ENCODE measurements around the gene MAP4K1. TPM values are rescaled to one million over a fixed set of nuclear protein-coding genes. Genes with fewer than 3 reads are reported as not detected.
"Not testable (repeated sequence)": the region's sequence is repeated elsewhere in the genome, so short reads cannot be mapped to it uniquely, and the experiment has no call there.

The MAP4K1 gene
- total RNA-seq, 2 donors from 2014 or later, result 12.3 to 17.8 TPM

- no peaks in the 10 kb centered on the region for H3K9me3 ChIP-seq (ENCODE audit: control insufficient read depth, low read length)
- no peak overlapping the region for H3K27ac ChIP-seq (ENCODE audit: low read depth, low read length)
- WGBS, 2 experiments (ENCODE audit: insufficient coverage in 1 of 2, insufficient read length in 1 of 2), result 86 to 92% methylated on average over 6 to 14 of the region's 14 CpGs
- no peak overlapping the region for H3K4me3 ChIP-seq (ENCODE audit: low read length)
- H3K9ac ChIP-seq (ENCODE audit: extremely low read depth, low read length, poor library complexity, severe bottlenecking), result no peak overlapping the region
- H3K27ac Mint-ChIP-seq, result no peak overlapping the region
- H3K9me3 Mint-ChIP-seq, result no peaks in the 10 kb centered on the region
- no peaks in the 10 kb centered on the region for H3K36me3 ChIP-seq (ENCODE audit: control insufficient read depth, insufficient read depth, low read length)
- DNase-seq, result no peak
- no peaks in the 10 kb centered on the region for H3K27me3 Mint-ChIP-seq (ENCODE audit: insufficient read depth)
- no peaks in the 10 kb centered on the region for H3K4me1 ChIP-seq (ENCODE audit: control insufficient read depth, insufficient read depth, low read length)
- TF ChIP-seq CTCF (conservative IDR thresholded peaks at IDR 0.05), result no peak
- no peaks in the 10 kb centered on the region for H3K36me3 Mint-ChIP-seq (ENCODE audit: low read depth)
- no peaks in the 10 kb centered on the region for H3K4me1 Mint-ChIP-seq
- H3K4me3 Mint-ChIP-seq, result no peak overlapping the region
- H3K27me3 ChIP-seq (ENCODE audit: control insufficient read depth, insufficient read depth, low read length, poor library complexity, severe bottlenecking), result no peaks in the 10 kb centered on the region
Measured at GRCh38 chr19:38583219-38583984, 34.4 kb downstream of the MAP4K1 start.

- TF ChIP-seq CTCF (conservative IDR thresholded peaks at IDR 0.05), result no peak
Measured at GRCh38 chr19:38580080-38580479, 37.7 kb downstream of the MAP4K1 start.

DNA sequence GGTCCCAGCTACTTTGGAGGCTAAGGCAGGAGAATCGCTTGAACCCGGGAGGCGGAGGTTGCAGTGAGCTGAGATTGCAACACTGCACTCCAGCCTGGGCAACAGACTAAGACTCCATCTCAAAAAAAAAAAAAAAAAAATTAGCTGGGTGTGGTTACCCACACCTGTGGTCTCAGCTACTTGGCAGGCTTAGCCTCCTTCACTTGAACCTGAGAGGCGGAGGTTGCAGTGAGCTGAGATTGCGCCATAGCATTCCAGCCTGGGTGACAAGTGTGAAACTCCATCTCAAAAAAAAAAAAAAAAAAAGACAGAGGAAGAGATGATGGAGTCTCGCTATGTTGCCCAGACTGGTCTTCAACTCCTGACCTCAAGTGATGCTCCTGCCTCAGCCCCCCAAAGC, 38.4 kb downstream of the MAP4K1 start:
- H3K9me3 ChIP-seq (ENCODE audit: control insufficient read depth, low read length); H3K36me3 Mint-ChIP-seq (ENCODE audit: low read depth); H3K27ac ChIP-seq (ENCODE audit: low read depth, low read length); H3K27me3 Mint-ChIP-seq (ENCODE audit: insufficient read depth); H3K9ac ChIP-seq (ENCODE audit: extremely low read depth, low read length, poor library complexity, severe bottlenecking); DNase-seq; H3K4me1 ChIP-seq (ENCODE audit: control insufficient read depth, insufficient read depth, low read length); H3K27ac Mint-ChIP-seq; H3K4me3 ChIP-seq (ENCODE audit: low read length); H3K27me3 ChIP-seq (ENCODE audit: control insufficient read depth, insufficient read depth, low read length, poor library complexity, severe bottlenecking); H3K9me3 Mint-ChIP-seq; H3K36me3 ChIP-seq (ENCODE audit: control insufficient read depth, insufficient read depth, low read length); H3K4me1 Mint-ChIP-seq; H3K4me3 Mint-ChIP-seq: not testable (repeated sequence)
- 94 to 95% methylated on average over 3 to 6 of the region's 6 CpGs for WGBS, 2 experiments (ENCODE audit: insufficient coverage in 1 of 2, insufficient read length in 1 of 2)

More at GRCh38 chr19:38580080-38580479, 37.7 kb downstream of the MAP4K1 start:
- H3K27me3 ChIP-seq (ENCODE audit: control insufficient read depth, insufficient read depth, low read length, poor library complexity, severe bottlenecking), result no peaks in the 10 kb centered on the region
- H3K4me1 ChIP-seq (ENCODE audit: control insufficient read depth, insufficient read depth, low read length), result no peaks in the 10 kb centered on the region
- DNase-seq, result no peak
- no peaks in the 10 kb centered on the region for H3K4me1 Mint-ChIP-seq
- H3K36me3 Mint-ChIP-seq (ENCODE audit: low read depth), result no peaks in the 10 kb centered on the region
- no peak overlapping the region for H3K9ac ChIP-seq (ENCODE audit: extremely low read depth, low read length, poor library complexity, severe bottlenecking)
- no peaks in the 10 kb centered on the region for H3K27me3 Mint-ChIP-seq (ENCODE audit: insufficient read depth)
- 92 to 100% methylated on average over 5 to 15 of the region's 15 CpGs for WGBS, 2 experiments (ENCODE audit: insufficient coverage in 1 of 2, insufficient read length in 1 of 2)
- H3K9me3 Mint-ChIP-seq, result no peaks in the 10 kb centered on the region
- H3K4me3 ChIP-seq (ENCODE audit: low read length), result no peak overlapping the region
- H3K36me3 ChIP-seq (ENCODE audit: control insufficient read depth, insufficient read depth, low read length), result no peaks in the 10 kb centered on the region
- no peak overlapping the region for H3K27ac Mint-ChIP-seq
- H3K9me3 ChIP-seq (ENCODE audit: control insufficient read depth, low read length), result no peaks in the 10 kb centered on the region
- H3K27ac ChIP-seq (ENCODE audit: low read depth, low read length), result no peak overlapping the region
- no peak overlapping the region for H3K4me3 Mint-ChIP-seq
